ENCODE measurements around the gene SPINK6.

Gene SPINK6

DNA sequence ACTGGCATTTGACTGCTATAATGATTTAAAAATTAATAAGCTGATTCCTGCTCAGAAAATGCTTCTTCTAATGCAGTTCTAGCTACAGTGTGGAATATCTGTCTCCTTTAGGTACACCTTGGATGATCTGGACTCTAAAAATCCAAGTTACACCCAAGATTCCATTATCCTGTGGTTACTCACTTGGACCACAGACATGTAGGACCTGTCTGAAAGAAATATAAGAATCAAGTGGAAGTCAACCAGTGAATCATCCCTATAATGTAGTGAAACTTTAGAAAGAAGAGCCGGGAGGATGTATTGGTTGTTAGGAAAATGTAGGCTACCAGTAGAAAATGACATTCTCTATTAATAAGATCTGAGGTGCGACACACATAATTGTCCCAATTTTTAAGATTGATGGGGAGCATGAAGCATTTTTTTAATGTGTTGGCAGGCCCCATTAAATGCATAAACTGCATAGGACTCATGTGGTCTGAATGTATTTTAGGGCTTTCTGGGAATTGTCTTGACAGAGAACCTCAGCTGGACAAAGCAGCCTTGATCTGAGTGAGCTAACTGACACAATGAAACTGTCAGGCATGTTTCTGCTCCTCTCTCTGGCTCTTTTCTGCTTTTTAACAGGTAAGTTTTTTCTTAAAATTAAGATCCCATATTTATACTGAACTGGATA, at the start of gene SPINK6:
TSS of gene SPINK6 (plus strand) at position 512 of the 673 bp plus-strand sequence. CDS start at position 567, 55 bp downstream.
- FAIRE-seq: no peak

DNA sequence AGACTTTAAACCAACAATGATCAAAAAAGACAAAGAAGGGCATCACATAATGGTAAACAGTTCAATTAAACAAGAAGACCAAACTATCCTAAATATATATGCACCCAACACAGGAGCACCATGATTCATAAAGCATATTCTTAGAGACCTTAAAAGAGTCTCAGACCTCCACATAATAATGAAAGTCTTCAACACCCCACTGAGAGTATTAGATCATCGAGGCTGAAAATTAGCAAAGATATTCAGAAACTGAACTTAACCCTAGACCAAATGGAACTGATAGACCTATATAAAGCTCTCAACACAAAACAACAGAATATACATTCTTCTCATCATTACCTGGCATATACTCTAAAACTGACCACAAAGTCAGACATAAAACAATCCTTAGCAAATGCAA, 46.2 kb upstream of the SPINK6 start:
- DNase-seq (ENCODE audit: insufficient read length, low spot score) (no peak), FAIRE-seq (no peak)

More for the DNA sequence above, at the start of gene SPINK6:
- DNase-seq (ENCODE audit: insufficient read length, low spot score): no peak

GRCh38 chr5:148162038-148162437, 40.8 kb upstream of the SPINK6 start:
- DNase-seq (ENCODE audit: insufficient read length, low spot score): no peak
- FAIRE-seq: no peak

DNA sequence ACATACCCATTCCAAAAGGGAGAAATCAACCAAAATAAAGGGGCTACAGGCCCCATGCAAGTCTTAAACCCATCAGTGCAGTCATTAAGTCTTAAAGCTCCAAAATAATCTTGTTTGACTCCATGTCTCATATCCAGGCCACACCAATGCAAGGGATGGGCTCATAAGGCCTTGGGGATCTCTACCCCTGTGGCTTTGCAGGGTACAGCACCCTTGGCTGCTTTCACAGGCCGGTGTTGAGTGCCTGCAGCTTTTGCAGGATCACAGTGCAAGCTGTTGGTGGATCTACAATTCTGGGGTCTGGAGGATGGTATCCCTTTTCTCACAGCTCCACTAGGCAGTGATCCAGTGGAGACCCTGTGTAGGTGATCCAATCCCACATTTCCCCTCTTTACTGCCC, 39.5 kb upstream of the SPINK6 start:
- no peak for DNase-seq (ENCODE audit: insufficient read length, low spot score)
- no peak for FAIRE-seq

- FAIRE-seq: no peak
- no peak for DNase-seq (ENCODE audit: insufficient read length, low spot score)
Observed at GRCh38 chr5:148166550-148167283, 36.1 kb upstream of the SPINK6 start.

DNA sequence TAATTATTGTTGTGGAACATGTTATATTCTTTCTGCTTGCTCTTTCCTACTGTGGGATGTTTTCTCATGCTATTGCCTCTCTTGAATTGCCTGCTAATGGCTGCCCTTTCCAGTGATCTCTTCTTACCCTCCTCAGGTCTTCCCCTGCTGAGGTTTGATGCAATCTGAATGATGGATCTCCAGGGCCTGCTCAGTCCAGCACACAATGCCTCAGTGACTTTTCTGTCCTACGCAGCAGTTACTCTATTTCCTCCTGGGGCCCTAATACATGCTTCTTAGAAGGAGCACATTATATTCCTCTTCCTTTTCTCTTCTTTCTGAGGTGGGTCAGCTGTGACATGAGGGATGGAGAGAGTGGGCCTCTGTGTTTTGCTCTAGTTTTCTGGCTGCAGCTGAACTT, 34.6 kb upstream of the SPINK6 start, which contains the start of gene SPINK14:
TSS of gene SPINK14 (plus strand) at position 301 of the 400 bp plus-strand sequence. CDS start 1,187 bp downstream, outside the sequence.
- FAIRE-seq: no peak
- no peak for DNase-seq (ENCODE audit: insufficient read length, low spot score)

DNA sequence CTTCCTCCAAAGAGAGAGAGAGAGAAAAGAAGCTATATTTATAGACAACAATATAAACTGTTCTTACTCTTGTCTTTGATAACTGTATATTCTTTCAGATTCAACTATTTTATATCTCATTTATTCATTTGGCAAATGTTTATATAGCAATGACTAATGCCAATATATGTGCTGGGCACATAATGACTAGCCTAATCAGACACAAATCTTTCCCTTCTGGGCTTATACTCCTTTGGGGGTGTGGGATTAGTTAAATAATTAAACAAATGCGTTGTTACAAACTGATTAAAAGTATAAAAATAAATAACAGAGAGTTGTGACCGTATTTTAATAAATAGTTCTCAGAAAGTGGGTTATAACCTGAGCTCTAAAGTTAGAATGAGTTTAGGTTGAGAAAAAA, 30.5 kb upstream of the SPINK6 start:
- DNase-seq (ENCODE audit: insufficient read length, low spot score) (no peak), FAIRE-seq (no peak)

DNA sequence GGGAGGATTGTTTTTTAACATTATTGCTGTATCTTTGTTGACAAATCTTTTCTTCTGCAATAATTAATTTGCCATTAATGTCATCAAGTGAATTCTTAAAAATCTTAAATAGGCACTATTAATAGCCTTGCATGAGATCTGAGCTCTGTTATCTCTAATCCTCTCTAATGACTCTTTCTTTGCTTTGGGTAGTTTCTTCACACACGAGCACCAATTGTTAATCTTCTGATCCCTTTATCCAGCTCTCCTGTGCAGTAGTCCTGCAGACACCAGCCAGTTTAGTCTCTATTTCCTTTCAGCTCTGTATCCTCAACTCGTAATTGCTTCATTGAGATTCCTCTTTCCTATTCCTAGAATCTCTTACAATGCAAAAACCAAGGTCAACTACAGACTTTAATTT, 26.4 kb upstream of the SPINK6 start:
- FAIRE-seq (no peak), DNase-seq (ENCODE audit: insufficient read length, low spot score) (no peak)

GRCh38 chr5:148177207-148177606, 25.6 kb upstream of the SPINK6 start:
- DNase-seq (ENCODE audit: insufficient read length, low spot score): no peak
- FAIRE-seq: no peak

DNA sequence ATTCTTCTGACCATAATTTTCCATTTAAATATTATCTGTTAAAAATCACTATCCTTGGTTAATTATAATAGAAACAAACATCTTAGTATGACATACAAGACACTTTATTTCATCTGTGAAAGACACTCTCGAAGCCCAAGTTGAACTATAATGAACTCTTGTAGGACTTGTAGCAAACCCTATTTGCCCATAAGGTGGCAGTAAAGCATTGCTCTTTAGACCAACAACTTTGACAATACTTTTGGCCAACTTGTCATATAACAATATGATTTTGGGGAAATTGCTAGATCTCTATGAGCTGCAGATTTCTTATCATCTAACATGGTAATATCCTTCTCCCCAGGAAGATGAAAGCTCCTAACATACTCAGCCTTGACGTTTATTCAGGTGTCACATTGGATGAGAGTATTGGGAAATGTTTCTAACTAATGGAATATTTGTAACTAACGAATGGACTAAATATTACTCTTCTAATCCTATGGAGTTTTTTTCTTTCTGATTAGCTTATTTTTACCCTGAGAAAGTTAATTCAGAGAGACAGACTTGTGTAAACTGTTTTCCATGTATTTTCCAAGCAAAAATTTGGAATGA, 23.5 kb upstream of the SPINK6 start:
- FAIRE-seq: no peak

DNA sequence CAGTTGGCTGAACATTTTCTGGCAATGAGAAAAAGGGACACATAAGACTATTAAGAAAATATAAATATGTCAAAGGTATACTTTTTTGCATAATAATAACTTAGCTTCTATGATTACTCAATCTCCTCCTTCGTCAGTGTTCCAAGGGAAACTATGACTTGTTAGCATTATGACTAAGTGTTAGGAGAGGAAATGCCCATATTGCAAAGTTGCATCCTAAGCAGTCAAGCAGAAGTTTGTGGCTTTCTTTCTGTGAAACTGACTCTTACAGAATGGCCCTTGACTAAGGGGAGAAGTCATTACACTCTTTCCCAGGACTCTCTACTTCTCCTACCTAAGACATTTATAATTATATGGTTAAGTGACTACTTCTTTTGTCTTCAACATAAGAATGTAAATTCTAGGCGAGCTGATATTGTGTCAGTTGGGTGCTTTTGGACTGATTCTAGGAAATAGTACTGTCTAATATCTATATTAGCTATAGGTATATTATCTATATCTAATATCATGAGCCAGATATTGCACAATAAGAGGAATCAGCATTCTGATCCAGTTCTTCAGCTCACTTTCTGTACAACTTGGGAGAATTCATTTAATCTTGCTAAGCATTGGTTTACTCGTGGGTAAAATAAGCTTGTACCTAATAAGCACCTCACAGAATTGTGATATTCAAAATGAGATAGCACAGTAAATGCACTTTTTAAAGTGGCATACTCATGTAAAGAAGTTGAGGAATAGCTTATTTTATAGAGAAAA, 16.4 kb upstream of the SPINK6 start:
- DNase-seq (ENCODE audit: insufficient read length, low spot score): no peak
- no peak for FAIRE-seq

More for the DNA sequence above, 23.5 kb upstream of the SPINK6 start:
- DNase-seq (ENCODE audit: insufficient read length, low spot score): no peak

- DNase-seq (ENCODE audit: insufficient read length, low spot score): no peak
Observed at GRCh38 chr5:148191010-148191409, 11.8 kb upstream of the SPINK6 start.

GRCh38 chr5:148193202-148193601, 9.6 kb upstream of the SPINK6 start:
- no peak for FAIRE-seq

More at GRCh38 chr5:148191010-148191409, 11.8 kb upstream of the SPINK6 start:
- FAIRE-seq: no peak

GRCh38 chr5:148201151-148201550, 1.7 kb upstream of the SPINK6 start:
- no peak for DNase-seq (ENCODE audit: insufficient read length, low spot score)

More at GRCh38 chr5:148193202-148193601, 9.6 kb upstream of the SPINK6 start:
- no peak for DNase-seq (ENCODE audit: insufficient read length, low spot score)

DNA sequence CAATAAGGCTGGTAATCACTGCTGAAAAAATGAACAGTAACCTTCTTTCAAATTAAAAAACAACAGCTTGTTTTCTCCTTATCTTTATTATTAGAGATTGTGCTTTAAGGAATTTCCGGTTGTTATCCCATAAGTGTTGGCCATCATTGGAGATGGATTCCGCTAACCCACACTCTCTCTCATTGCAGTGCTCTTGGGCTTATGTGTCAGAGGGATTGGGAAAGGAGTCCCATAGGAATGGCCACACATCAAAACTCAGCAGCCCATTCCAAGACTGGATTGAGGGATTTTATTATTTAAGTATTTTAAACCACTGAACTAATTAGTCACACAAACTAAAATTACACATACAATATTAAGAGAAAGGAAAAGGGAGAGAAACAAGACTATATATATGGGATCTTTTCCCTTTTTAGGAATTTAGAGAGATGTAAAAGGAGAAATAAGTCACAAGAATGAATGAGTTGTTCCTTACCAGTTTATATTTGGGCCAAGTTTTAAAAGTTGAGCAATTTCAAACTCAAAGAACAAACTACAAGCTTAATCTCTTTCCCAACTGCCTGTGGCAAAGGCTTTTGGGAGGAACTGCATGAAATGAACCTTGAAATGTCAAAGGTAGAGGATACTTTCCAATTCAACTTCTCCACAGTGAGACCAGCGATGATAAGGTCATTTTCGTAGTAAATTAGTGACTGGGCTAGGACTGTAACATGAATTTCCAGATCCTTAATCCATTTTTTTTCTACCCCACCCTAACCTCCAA, 2.4 kb downstream of the SPINK6 start:
- FAIRE-seq: no peak
- DNase-seq (ENCODE audit: insufficient read length, low spot score): no peak

More at GRCh38 chr5:148201151-148201550, 1.7 kb upstream of the SPINK6 start:
- FAIRE-seq: no peak

DNA sequence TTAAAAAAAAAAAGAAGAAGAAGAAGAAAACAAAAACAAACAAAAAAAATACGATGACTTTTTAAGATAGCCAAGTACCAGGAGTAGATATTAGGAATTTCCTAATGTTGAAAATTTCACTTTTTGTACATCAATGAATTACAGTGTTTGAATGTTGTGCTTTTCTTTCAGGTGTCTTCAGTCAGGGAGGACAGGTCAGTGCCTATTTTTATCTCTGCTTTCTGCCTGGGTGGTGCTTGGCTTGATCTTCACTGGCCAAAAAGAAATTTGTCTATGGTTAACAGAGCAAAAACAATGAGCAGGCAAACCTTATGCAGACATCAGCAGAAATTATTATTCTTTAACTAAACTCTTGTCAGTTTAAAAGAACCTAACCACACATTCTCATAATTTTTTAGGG, 3.0 kb downstream of the SPINK6 start:
- FAIRE-seq (no peak), DNase-seq (ENCODE audit: insufficient read length, low spot score) (no peak)

DNA sequence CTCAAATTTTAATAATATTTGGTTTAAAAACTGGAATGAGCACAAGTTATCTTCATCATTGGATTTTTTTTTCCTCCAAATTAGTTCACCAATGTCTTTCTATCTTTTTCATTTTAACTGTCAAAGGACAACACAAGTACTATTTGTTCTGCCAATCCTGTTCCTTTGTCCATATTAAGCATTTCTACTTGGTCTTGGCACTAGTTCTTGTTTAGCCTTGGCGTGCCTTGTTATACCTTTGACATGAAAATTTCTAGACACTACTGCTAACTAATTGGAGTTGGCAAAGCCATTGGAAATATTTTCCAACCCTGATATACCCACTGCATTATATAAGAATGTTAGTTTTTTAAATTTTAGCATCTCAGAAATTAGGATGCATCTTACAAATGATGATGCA, 3.8 kb downstream of the SPINK6 start:
- DNase-seq (ENCODE audit: insufficient read length, low spot score) (no peak), FAIRE-seq (no peak)

DNA sequence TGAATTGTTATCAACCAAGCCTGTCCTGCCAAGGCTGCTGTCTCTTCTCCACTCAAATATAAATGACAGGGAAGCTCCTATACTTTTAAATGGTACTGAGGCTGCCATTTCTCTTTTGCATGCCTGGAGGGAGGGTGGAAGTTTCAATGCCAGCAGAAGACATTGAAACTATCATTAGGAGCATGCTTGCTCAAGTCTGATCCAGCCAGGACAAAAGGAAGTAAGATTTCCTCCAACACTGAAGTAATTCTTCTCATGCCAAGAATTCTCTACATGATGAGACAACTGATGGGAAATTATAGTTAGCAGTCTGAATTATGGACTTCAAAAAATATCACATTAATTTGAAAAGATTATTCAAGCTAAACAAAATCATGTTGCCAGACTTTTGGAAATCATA, 5.4 kb downstream of the SPINK6 start:
- DNase-seq (ENCODE audit: insufficient read length, low spot score) (no peak), FAIRE-seq (no peak)

DNA sequence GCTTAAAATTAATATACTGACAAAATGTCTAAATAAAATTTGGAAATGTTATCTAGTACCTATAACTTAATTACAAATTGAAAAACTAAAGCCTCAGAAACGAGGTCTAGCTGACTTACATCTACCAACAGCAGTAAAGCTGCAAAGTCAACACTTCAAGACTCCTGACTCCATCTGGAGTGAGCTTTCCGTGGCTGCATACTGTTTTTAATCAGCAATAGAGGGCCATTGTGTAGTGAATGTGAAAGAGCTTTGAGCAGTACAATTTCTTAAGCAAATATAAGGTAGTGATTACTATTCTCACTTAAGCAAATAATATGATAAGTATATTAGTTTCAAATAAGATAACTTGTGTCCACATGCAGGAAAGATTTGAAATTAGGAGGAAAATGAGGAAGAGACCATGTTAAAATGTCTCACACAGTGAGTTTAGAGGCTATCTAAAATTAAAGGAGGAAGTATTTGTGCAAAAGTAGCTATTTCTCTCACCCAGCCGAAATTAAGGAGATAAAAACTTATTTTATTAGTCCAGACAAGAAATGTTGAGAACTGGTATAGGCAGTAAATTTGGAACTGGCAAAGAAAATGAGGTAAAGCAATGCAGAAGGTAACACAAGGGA, 6.4 kb downstream of the SPINK6 start:
- FAIRE-seq (no peak), DNase-seq (ENCODE audit: insufficient read length, low spot score) (no peak)

Measured in HTR-8/SVneo (cell line).